NCI-H1048 (cell line): ENCODE results near the gene USP17L19.
"Not testable (repeated sequence)": the region's sequence is repeated elsewhere in the genome, so short reads cannot be mapped to it uniquely, and the experiment has no call there.

Source experiments
- DNase-seq: peaks from one replicate; lab custom pipeline; 2025; lab: John Stamatoyannopoulos, UW

The USP17L19 gene, protein sequence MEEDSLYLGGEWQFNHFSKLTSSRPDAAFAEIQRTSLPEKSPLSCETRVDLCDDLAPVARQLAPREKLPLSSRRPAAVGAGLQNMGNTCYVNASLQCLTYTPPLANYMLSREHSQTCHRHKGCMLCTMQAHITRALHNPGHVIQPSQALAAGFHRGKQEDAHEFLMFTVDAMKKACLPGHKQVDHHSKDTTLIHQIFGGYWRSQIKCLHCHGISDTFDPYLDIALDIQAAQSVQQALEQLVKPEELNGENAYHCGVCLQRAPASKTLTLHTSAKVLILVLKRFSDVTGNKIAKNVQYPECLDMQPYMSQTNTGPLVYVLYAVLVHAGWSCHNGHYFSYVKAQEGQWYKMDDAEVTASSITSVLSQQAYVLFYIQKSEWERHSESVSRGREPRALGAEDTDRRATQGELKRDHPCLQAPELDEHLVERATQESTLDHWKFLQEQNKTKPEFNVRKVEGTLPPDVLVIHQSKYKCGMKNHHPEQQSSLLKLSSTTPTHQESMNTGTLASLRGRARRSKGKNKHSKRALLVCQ

DNA sequence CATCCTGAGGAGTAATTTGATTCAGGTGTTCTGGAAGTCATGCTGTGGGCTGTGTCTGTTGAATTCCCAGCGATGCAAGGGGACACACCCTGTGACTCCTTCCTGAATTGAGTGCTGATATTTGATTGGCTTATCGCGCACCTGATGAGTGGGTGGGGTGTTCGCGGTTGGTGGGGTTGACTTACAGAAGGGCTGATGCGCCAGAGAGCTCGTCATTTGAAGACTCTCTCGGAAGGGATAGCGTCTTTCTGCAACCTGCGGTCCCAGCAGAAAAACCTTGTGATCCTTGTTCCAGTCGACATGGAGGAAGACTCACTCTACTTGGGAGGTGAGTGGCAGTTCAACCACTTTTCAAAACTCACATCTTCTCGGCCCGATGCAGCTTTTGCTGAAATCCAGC, at the start of gene USP17L19:
TSS of gene USP17L19 (plus strand) at position 301 of the 400 bp plus-strand sequence. CDS start at position 301, 0 bp downstream.
- not testable (repeated sequence) for DNase-seq

DNA sequence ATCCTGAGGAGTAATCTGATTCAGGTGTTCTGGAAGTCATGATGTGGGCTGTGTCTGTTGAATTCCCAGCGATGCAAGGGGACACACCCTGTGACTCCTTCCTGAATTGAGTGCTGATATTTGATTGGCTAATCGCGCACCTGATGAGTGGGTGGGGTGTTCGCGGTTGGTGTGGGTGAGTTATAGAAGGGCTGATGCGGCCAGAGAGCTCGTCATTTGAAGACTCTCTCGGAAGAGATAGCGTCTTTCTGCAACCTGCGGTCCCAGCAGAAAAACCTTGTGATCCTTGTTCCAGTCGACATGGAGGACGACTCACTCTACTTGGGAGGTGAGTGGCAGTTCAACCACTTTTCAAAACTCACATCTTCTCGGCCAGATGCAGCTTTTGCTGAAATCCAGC, 42.8 kb upstream of the USP17L19 start, which contains the start of gene USP17L10:
TSS of gene USP17L10 (plus strand) at position 301 of the 400 bp plus-strand sequence. CDS start at position 301, 0 bp downstream.
- DNase-seq = not testable (repeated sequence)

DNA sequence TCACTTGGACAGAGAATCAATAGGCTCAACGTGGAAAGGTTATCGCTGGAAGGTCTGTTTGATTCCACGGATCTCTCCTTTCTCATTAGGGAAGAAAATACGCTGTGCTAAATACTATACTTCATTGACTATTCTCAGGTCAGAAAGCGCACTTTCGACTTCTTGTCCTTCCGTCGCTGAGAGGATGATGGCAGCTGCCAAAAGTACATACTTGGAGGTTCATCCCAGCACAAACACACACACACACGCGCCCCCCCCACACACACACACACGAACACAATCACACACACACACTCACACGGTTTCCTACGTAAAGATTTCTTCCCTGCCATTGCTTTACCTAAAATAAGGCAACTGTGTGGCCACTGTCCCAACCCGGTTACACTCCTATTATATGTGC, 38.5 kb upstream of the USP17L19 start:
- not testable (repeated sequence) for DNase-seq

DNA sequence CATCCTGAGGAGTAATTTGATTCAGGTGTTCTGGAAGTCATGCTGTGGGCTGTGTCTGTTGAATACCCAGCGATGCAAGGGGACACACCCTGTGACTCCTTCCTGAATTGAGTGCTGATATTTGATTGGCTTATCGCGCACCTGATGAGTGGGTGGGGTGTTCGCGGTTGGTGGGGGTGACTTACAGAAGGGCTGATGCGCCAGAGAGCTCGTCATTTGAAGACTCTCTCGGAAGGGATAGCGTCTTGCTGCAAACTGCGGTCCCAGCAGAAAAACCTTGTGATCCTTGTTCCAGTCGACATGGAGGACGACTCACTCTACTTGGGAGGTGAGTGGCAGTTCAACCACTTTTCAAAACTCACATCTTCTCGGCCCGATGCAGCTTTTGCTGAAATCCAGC, 38.1 kb upstream of the USP17L19 start, which contains the start of gene USP17L11:
TSS of gene USP17L11 (plus strand) at position 301 of the 400 bp plus-strand sequence. CDS start at position 301, 0 bp downstream.
- not testable (repeated sequence) for DNase-seq

DNA sequence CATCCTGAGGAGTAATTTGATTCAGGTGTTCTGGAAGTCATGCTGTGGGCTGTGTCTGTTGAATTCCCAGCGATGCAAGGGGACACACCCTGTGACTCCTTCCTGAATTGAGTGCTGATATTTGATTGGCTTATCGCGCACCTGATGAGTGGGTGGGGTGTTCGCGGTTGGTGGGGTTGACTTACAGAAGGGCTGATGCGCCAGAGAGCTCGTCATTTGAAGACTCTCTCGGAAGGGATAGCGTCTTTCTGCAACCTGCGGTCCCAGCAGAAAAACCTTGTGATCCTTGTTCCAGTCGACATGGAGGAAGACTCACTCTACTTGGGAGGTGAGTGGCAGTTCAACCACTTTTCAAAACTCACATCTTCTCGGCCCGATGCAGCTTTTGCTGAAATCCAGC, 33.3 kb upstream of the USP17L19 start, which contains the start of gene USP17L12:
TSS of gene USP17L12 (plus strand) at position 301 of the 400 bp plus-strand sequence. CDS start at position 301, 0 bp downstream.
- not testable (repeated sequence) for DNase-seq

DNA sequence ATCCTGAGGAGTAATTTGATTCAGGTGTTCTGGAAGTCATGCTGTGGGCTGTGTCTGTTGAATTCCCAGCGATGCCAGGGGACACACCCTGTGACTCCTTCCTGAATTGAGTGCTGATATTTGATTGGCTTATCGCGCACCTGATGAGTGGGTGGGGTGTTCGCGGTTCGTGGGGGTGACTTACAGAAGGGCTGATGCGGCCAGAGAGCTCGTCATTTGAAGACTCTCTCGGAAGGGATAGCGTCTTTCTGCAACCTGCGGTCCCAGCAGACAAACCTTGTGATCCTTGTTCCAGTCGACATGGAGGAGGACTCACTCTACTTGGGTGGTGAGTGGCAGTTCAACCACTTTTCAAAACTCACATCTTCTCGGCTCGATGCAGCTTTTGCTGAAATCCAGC, 28.6 kb upstream of the USP17L19 start, which contains the start of gene USP17L13:
TSS of gene USP17L13 (plus strand) at position 301 of the 400 bp plus-strand sequence. CDS start at position 301, 0 bp downstream.
- not testable (repeated sequence) for DNase-seq

DNA sequence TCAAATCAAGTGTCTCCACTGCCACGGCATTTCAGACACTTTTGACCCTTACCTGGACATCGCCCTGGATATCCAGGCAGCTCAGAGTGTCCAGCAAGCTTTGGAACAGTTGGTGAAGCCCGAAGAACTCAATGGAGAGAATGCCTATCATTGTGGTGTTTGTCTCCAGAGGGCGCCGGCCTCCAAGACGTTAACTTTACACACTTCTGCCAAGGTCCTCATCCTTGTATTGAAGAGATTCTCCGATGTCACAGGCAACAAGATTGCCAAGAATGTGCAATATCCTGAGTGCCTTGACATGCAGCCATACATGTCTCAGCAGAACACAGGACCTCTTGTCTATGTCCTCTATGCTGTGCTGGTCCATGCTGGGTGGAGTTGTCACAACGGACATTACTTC, 22.9 kb upstream of the USP17L19 start:
- DNase-seq = not testable (repeated sequence)

DNA sequence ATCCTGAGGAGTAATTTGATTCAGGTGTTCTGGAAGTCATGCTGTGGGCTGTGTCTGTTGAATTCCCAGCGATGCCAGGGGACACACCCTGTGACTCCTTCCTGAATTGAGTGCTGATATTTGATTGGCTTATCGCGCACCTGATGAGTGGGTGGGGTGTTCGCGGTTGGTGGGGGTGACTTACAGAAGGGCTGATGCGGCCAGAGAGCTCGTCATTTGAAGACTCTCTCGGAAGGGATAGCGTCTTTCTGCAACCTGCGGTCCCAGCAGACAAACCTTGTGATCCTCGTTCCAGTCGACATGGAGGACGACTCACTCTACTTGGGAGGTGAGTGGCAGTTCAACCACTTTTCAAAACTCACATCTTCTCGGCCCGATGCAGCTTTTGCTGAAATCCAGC, 19.1 kb upstream of the USP17L19 start, which contains the start of gene USP17L15:
TSS of gene USP17L15 (plus strand) at position 301 of the 400 bp plus-strand sequence. CDS start at position 301, 0 bp downstream.
- not testable (repeated sequence) for DNase-seq

DNA sequence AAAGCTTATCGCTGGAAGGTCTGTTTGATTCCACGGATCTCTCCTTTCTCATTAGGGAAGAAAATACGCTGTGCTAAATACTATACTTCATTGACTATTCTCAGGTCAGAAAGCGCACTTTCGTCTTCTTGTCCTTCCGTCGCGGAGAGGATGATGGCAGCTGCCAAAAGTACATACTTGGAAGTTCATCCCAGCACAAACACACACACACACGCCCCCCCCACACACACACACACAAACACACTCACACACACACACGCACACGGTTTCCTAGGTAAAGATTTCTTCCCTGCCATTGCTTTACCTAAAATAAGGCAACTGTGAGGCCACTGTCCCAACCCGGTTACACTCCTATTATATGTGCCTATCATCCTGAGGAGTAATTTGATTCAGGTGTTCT, 14.7 kb upstream of the USP17L19 start:
- not testable (repeated sequence) for DNase-seq

DNA sequence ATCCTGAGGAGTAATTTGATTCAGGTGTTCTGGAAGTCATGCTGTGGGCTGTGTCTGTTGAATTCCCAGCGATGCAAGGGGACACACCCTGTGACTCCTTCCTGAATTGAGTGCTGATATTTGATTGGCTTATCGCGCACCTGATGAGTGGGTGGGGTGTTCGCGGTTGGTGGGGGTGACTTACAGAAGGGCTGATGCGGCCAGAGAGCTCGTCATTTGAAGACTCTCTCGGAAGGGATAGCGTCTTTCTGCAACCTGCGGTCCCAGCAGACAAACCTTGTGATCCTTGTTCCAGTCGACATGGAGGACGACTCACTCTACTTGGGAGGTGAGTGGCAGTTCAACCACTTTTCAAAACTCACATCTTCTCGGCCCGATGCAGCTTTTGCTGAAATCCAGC, 9.6 kb upstream of the USP17L19 start, which contains the start of gene USP17L17:
TSS of gene USP17L17 (plus strand) at position 301 of the 400 bp plus-strand sequence. CDS start at position 301, 0 bp downstream.
- not testable (repeated sequence) for DNase-seq

DNA sequence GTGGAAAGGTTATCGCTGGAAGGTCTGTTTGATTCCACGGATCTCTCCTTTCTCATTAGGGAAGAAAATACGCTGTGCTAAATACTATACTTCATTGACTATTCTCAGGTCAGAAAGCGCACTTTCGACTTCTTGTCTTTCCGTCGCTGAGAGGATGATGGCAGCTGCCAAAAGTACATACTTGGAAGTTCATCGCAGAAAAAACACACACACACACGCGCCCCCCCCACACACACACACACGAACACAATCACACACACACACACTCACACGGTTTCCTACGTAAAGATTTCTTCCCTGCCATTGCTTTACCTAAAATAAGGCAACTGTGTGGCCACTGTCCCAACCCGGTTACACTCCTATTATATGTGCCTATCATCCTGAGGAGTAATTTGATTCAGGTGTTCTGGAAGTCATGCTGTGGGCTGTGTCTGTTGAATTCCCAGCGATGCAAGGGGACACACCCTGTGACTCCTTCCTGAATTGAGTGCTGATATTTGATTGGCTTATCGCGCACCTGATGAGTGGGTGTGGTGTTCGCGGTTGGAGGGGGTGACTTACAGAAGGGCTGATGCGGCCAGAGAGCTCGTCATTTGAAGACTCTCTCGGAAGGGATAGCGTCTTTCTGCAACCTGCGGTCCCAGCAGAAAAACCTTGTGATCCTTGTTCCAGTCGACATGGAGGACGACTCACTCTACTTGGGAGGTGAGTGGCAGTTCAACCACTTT, 5.1 kb upstream of the USP17L19 start, which contains the start of gene USP17L18:
TSS of gene USP17L18 (plus strand) at position 678 of the 728 bp plus-strand sequence. CDS start at position 678, 0 bp downstream.
- DNase-seq = not testable (repeated sequence)

DNA sequence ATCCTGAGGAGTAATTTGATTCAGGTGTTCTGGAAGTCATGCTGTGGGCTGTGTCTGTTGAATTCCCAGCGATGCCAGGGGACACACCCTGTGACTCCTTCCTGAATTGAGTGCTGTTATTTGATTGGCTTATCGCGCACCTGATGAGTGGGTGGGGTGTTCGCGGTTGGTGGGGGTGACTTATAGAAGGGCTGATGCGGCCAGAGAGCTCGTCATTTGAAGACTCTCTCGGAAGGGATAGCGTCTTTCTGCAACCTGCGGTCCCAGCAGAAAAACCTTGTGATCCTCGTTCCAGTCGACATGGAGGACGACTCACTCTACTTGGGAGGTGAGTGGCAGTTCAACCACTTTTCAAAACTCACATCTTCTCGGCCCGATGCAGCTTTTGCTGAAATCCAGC, 4.6 kb downstream of the USP17L19 start, which contains the start of gene USP17L20:
TSS of gene USP17L20 (plus strand) at position 301 of the 400 bp plus-strand sequence. CDS start at position 301, 0 bp downstream.
- DNase-seq = not testable (repeated sequence)

DNA sequence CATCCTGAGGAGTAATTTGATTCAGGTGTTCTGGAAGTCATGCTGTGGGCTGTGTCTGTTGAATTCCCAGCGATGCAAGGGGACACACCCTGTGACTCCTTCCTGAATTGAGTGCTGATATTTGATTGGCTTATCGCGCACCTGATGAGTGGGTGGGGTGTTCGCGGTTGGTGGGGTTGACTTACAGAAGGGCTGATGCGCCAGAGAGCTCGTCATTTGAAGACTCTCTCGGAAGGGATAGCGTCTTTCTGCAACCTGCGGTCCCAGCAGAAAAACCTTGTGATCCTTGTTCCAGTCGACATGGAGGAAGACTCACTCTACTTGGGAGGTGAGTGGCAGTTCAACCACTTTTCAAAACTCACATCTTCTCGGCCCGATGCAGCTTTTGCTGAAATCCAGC, 9.4 kb downstream of the USP17L19 start, which contains the start of gene USP17L21:
TSS of gene USP17L21 (plus strand) at position 301 of the 400 bp plus-strand sequence. CDS start at position 301, 0 bp downstream.
- DNase-seq = not testable (repeated sequence)

DNA sequence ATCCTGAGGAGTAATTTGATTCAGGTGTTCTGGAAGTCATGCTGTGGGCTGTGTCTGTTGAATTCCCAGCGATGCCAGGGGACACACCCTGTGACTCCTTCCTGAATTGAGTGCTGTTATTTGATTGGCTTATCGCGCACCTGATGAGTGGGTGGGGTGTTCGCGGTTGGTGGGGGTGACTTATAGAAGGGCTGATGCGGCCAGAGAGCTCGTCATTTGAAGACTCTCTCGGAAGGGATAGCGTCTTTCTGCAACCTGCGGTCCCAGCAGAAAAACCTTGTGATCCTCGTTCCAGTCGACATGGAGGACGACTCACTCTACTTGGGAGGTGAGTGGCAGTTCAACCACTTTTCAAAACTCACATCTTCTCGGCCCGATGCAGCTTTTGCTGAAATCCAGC, 14.1 kb downstream of the USP17L19 start, which contains the start of gene USP17L22:
TSS of gene USP17L22 (plus strand) at position 301 of the 400 bp plus-strand sequence. CDS start at position 301, 0 bp downstream.
- DNase-seq = not testable (repeated sequence)

DNA sequence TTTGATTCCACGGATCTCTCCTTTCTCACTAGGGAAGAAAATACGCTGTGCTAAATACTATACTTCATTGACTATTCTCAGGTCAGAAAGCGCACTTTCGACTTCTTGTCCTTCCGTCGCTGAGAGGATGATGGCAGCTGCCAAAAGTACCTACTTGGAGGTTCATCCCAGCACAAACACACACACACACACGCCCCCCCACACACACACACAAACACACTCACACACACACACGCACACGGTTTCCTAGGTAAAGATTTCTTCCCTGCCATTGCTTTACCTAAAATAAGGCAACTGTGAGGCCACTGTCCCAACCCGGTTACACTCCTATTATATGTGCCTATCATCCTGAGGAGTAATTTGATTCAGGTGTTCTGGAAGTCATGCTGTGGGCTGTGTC, 18.5 kb downstream of the USP17L19 start:
- not testable (repeated sequence) for DNase-seq
